ENCODE results near the gene MAP2K5. TPM values are rescaled to one million over a fixed set of nuclear protein-coding genes. Genes with fewer than 3 reads are reported as not detected.

MAP2K5 gene
- total RNA-seq, 1 donor from 2014 or later = 11.6 TPM

GRCh38 chr15:67551207-67551743 lies 8.8 kb downstream of the MAP2K5 start:
- no peak overlapping the region for H3K9ac ChIP-seq (ENCODE audit: low read length)
- H3K4me3 ChIP-seq (ENCODE audit: insufficient read depth, low read depth, low read length) = no peak overlapping the region
- H3K79me2 ChIP-seq (ENCODE audit: insufficient read depth, low read length) = no peaks in the 10 kb centered on the region
- no peak overlapping the region for H3K4me3 Mint-ChIP-seq (ENCODE audit: unreplicated experiment)
- DNase-seq (ENCODE audit: low read depth) = no peak
- H3K4me1 Mint-ChIP-seq (ENCODE audit: low read depth, unreplicated experiment) = peaks cover 17% of the 10 kb centered on the region
- peaks cover 4% of the 10 kb centered on the region for H4K20me1 ChIP-seq (ENCODE audit: insufficient read depth, low read length)
- H3K36me3 ChIP-seq (ENCODE audit: insufficient read depth, low read length) = no peaks in the 10 kb centered on the region
- H2AFZ ChIP-seq (ENCODE audit: low read depth, low read length) = no peak overlapping the region
- no peak overlapping the region for H3K27ac ChIP-seq (ENCODE audit: low read depth, low read length)
- no peak for FAIRE-seq
- H3K9me3 ChIP-seq (ENCODE audit: insufficient read depth, low read depth, low read length) = no peaks in the 10 kb centered on the region
- no peaks in the 10 kb centered on the region for H3K9me3 Mint-ChIP-seq (ENCODE audit: unreplicated experiment)
- H3K4me1 ChIP-seq (ENCODE audit: insufficient read depth, low read length) = peaks cover 13% of the 10 kb centered on the region
- H3K36me3 Mint-ChIP-seq (ENCODE audit: low read depth, unreplicated experiment) = peaks cover 4% of the 10 kb centered on the region
- H3K4me2 ChIP-seq (ENCODE audit: low read length) = no peak overlapping the region
- H3K27me3 ChIP-seq (ENCODE audit: insufficient read depth, low read length) = no peaks in the 10 kb centered on the region
- H3K27me3 Mint-ChIP-seq (ENCODE audit: low read depth, unreplicated experiment) = no peaks in the 10 kb centered on the region
- no peak for TF ChIP-seq EZH2 (IDR thresholded peaks at IDR 0.05; ENCODE audit: insufficient read depth, low read length)
- TF ChIP-seq CTCF (IDR thresholded peaks at IDR 0.05; ENCODE audit: insufficient read depth, low read depth, low read length) = no peak
- no peak overlapping the region for H3K27ac Mint-ChIP-seq (ENCODE audit: unreplicated experiment)

GRCh38 chr15:67554580-67554979 lies 12.1 kb downstream of the MAP2K5 start:
- H3K4me3 Mint-ChIP-seq (ENCODE audit: unreplicated experiment) = no peak overlapping the region
- no peak overlapping the region for H3K27ac Mint-ChIP-seq (ENCODE audit: unreplicated experiment)
- DNase-seq (ENCODE audit: low read depth) (no peak), FAIRE-seq (no peak)
- no peak for TF ChIP-seq EZH2 (IDR thresholded peaks at IDR 0.05; ENCODE audit: insufficient read depth, low read length)
- H3K9me3 Mint-ChIP-seq (ENCODE audit: unreplicated experiment) = peaks cover 5% of the 10 kb centered on the region
- no peaks in the 10 kb centered on the region for H3K4me1 Mint-ChIP-seq (ENCODE audit: low read depth, unreplicated experiment)
- no peak overlapping the region for H3K9ac ChIP-seq (ENCODE audit: low read length)
- no peaks in the 10 kb centered on the region for H3K27me3 ChIP-seq (ENCODE audit: insufficient read depth, low read length)
- H3K4me1 ChIP-seq (ENCODE audit: insufficient read depth, low read length) = no peaks in the 10 kb centered on the region
- H4K20me1 ChIP-seq (ENCODE audit: insufficient read depth, low read length) = no peaks in the 10 kb centered on the region
- no peaks in the 10 kb centered on the region for H3K27me3 Mint-ChIP-seq (ENCODE audit: low read depth, unreplicated experiment)
- no peak overlapping the region for H2AFZ ChIP-seq (ENCODE audit: low read depth, low read length)
- no peak overlapping the region for H3K4me2 ChIP-seq (ENCODE audit: low read length)
- peaks cover 20% of the 10 kb centered on the region for H3K36me3 Mint-ChIP-seq (ENCODE audit: low read depth, unreplicated experiment)
- H3K9me3 ChIP-seq (ENCODE audit: insufficient read depth, low read depth, low read length) = no peaks in the 10 kb centered on the region
- H3K36me3 ChIP-seq (ENCODE audit: insufficient read depth, low read length) = no peaks in the 10 kb centered on the region
- H3K79me2 ChIP-seq (ENCODE audit: insufficient read depth, low read length) = no peaks in the 10 kb centered on the region
- no peak overlapping the region for H3K4me3 ChIP-seq (ENCODE audit: insufficient read depth, low read depth, low read length)
- no peak overlapping the region for H3K27ac ChIP-seq (ENCODE audit: low read depth, low read length)

- Mint-ChIP-seq H3K4me3 (ENCODE audit: unreplicated experiment) (no peak overlapping the region), H3K27ac (ENCODE audit: unreplicated experiment) (no peak overlapping the region), H3K9me3 (ENCODE audit: unreplicated experiment) (peaks cover 5% of the 10 kb centered on the region), H3K36me3 (ENCODE audit: low read depth, unreplicated experiment) (peaks cover 24% of the 10 kb centered on the region), H3K4me1 (ENCODE audit: low read depth, unreplicated experiment) (no peaks in the 10 kb centered on the region), H3K27me3 (ENCODE audit: low read depth, unreplicated experiment) (no peaks in the 10 kb centered on the region)
- Histone ChIP-seq H3K4me2 (ENCODE audit: low read length) (no peak overlapping the region), H3K36me3 (ENCODE audit: insufficient read depth, low read length) (no peaks in the 10 kb centered on the region), H2AFZ (ENCODE audit: low read depth, low read length) (no peak overlapping the region), H4K20me1 (ENCODE audit: insufficient read depth, low read length) (no peaks in the 10 kb centered on the region), H3K9ac (ENCODE audit: low read length) (no peak overlapping the region), H3K9me3 (ENCODE audit: insufficient read depth, low read depth, low read length) (no peaks in the 10 kb centered on the region), H3K27me3 (ENCODE audit: insufficient read depth, low read length) (no peaks in the 10 kb centered on the region), H3K27ac (ENCODE audit: low read depth, low read length) (no peak overlapping the region), H3K4me1 (ENCODE audit: insufficient read depth, low read length) (no peaks in the 10 kb centered on the region), H3K79me2 (ENCODE audit: insufficient read depth, low read length) (no peaks in the 10 kb centered on the region), H3K4me3 (ENCODE audit: insufficient read depth, low read depth, low read length) (no peak overlapping the region)
- FAIRE-seq (no peak), DNase-seq (ENCODE audit: low read depth) (no peak)
- TF ChIP-seq CTCF (IDR thresholded peaks at IDR 0.05; ENCODE audit: insufficient read depth, low read depth, low read length) (no peak), EZH2 (IDR thresholded peaks at IDR 0.05; ENCODE audit: insufficient read depth, low read length) (no peak)
These were observed 14.6 kb downstream of the MAP2K5 start for GRCh38 chr15:67556976-67557570.

Data from astrocyte (in vitro differentiated cells and primary cell).